Measurements from ENCODE around the gene SUPT3H. TPM values are rescaled to one million over a fixed set of nuclear protein-coding genes. Genes with fewer than 3 reads are reported as not detected.
"Not testable (repeated sequence)": the region's sequence is repeated elsewhere in the genome, so short reads cannot be mapped to it uniquely, and the experiment has no call there.

Gene SUPT3H
- total RNA-seq, 1 experiment from 2014 or later, result 14.8 TPM

DNA sequence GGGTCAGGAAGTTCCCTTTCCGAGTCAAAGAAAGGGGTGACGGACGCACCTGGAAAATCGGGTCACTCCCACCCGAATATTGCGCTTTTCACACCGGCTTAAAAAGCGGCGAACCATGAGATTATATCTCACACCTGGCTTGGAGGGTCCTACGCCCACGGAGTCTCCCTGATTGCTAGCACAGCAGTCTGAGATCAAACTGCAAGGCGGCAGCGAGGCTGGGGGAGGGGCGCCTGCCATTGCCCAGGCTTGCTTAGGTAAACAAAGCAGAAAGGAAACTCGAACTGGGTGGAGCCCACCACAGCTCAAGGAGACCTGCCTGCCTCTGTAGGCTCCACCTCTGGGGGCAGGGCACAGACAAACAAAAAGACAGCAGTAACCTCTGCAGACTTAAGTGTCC, 315.1 kb downstream of the SUPT3H start:
- in situ Hi-C loops (cut with HindIII; ENCODE audit: low pct_unique_long_range_greater_than_20kb, low sequenced_read_pairs), result not testable (repeated sequence)

DNA sequence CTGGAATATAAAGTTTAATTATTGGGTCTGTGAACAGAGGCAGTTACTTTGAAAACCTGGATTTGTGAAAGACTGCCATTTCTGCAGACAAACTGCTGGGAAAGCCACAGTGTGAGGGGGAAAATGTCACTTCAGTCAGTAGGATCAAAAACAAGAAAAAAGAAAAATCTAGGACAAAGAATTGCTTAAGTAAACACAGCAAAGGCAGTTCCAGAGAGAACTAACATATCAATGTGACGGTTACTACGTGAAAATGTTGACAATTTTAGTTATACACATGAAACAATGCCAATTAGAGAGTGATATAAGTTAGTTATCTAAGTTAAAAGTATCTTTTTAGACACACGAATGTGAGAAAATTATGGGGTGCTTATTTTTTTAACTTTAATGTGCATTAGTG, 320.0 kb downstream of the SUPT3H start:
- DNase-seq (ENCODE audit: low read depth), result no peak
- in situ Hi-C loops (cut with HindIII; ENCODE audit: low pct_unique_long_range_greater_than_20kb, low sequenced_read_pairs), result no loop called here

More for the DNA sequence above, 315.1 kb downstream of the SUPT3H start:
- DNase-seq (ENCODE audit: low read depth), result not testable (repeated sequence)

DNA sequence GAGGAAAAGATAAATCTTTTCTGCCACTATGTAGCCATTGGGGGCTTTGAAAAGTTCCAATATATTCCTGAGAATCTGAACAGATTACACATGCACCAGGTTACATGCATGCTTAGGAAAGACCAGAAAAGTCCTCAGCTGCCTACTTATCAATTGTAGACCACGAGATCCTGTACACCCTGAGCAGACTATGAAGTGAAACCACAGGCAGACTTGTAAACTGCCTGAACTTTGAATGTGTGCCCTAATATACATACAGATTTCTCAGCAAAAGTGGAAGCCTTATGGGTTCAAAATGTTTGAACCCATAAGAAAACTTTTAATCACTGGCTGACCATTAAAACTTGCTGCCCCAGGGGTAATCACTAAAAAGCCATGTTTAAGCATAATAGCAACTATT, 323.1 kb downstream of the SUPT3H start:
- no peak for DNase-seq (ENCODE audit: low read depth)
- in situ Hi-C loops (cut with HindIII; ENCODE audit: low pct_unique_long_range_greater_than_20kb, low sequenced_read_pairs), result no loop called here

DNA sequence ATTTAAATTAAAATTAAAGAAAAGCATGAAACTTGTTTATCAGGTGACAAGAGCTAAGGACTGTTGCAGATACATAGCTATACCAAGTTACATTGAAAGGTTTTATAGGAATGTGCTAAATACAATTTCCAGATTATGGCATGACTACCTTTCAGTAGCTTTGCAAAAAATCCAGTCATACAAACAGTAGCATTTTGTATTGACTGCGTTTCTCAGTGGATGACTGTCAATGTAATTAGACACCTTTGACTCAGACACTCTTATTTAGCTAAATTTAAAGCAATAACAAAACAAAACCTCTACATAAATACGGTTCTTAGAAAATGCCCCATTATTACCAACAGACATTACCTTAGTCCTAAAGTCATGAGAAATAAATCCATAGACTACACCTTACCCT, 325.4 kb downstream of the SUPT3H start:
- DNase-seq (ENCODE audit: low read depth), result no peak
- in situ Hi-C loops (cut with HindIII; ENCODE audit: low pct_unique_long_range_greater_than_20kb, low sequenced_read_pairs), result no loop called here

DNA sequence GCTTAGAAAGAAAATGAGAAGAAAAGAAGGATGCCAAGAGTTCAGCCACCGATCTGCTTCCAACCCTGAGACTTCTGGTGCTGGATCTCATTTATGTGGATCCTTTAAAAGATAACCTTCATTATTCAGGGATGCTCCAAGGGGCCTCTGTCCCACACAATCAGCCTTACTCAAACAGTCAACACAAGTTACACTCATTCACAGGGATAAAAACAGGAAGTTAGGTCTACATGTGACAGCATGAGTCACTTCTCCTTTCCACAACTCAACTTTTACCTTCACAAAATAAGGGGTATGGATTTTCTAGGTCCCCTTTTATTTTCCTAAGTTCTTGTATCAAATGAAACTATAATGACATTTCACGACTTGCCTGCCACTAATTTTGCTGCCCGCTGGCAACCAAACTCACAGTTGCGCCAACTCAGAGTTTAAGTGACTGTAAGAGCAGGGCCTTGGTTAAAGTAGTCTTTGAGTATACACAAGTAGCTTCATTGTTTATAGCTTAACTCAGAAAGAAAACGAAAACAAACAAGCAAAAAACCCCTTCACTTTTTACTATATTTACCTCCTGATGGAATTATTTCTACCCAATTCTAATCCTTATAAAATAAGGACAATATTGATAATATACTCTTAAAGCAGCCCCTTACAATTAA, 328.4 kb downstream of the SUPT3H start:
- DNase-seq (ENCODE audit: low read depth), result no peak
- in situ Hi-C loops (cut with HindIII; ENCODE audit: low pct_unique_long_range_greater_than_20kb, low sequenced_read_pairs), result no loop called here

DNA sequence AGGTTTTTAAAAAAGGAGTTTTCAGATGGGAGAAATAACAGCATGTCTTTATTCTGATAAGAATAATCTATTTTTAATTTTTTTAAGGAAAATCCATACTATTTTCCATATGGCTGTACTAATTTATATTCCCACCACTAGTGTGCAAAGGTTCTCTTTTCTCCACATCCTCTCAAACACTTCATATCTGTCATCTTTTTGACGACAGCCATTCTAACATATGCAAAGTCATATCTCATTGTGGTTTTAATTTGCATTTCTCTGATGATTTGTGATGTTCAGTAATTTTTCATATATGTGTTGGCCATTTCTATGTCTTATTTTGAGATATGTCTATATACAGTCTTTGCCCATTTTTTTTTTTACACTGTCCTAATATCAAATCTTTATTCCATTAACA, 330.2 kb downstream of the SUPT3H start:
- in situ Hi-C loops (cut with HindIII; ENCODE audit: low pct_unique_long_range_greater_than_20kb, low sequenced_read_pairs), result no loop called here
- no peak for DNase-seq (ENCODE audit: low read depth)

DNA sequence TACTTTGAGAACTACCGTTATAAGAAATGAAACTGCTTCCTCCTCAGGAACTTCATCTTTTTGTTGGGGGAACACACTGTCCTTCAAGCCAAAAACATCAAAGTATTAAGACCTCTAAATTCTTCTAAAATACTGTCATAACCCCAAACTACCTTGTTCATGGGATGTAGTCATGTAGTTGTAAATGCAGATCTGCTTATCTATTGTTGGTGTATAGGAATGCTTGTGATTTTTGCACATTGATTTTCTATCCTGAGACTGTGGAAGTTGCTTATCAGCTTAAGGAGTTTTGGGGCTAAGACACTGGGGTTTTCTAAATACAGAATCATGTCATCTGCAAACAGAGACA, 332.5 kb downstream of the SUPT3H start:
- no peak for DNase-seq (ENCODE audit: low read depth)
- in situ Hi-C loops (cut with HindIII; ENCODE audit: low pct_unique_long_range_greater_than_20kb, low sequenced_read_pairs), result no loop called here

DNA sequence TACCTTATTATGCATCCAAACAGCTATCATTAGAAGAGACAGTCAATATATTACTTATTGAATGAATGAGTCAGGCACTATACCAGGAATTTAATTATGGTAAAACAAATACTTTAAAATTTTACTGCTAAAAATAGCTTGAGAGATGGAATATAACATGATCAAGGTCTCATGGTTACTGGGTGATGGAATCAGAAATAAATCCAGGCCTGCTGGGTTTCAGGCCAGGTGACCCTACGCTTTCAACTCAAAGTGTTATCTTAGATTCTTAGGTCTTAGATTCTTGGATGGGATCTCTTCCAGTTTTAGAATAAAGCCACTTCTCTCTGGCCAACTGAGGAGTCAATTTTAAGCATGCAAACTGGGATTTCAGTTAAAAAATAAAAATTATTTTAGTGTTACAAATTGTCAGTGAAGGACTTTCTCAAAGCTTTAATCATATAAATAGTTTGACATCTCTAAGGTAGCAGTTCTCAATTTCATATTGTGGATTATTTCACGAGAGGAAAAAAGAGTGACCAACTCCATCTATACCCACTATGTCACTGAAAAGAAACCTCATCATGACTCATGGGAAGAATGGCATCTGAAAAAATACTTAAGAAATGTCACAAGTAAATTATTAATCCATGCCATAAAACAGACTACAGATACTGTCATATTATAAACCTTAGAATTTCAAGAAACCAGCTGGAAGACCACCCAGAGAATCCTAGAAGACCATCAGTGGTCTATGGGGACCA, 333.1 kb downstream of the SUPT3H start:
- in situ Hi-C loops (cut with HindIII; ENCODE audit: low pct_unique_long_range_greater_than_20kb, low sequenced_read_pairs), result no loop called here
- DNase-seq (ENCODE audit: low read depth), result peak; percentile 69

DNA sequence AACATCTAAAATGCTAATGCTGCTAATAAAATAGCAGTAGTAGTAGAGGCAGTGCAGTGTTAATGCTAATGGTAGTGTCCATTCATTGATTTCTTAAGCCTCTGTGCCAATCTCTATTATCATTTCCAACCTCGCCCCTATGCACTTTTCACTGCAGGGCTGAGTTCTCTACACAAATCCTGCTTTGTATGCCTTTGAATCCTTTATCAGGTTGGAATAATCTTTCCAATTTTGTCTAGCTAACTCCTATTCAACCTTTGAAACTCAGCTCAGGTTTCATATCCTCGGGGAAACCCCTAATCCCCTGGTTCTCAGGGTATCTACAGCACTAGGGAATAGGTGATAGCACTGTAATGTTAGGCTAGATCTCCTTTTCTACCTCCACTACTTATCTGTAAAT, 333.6 kb downstream of the SUPT3H start:
- in situ Hi-C loops (cut with HindIII; ENCODE audit: low pct_unique_long_range_greater_than_20kb, low sequenced_read_pairs), result no loop called here
- peak; percentile 39 for DNase-seq (ENCODE audit: low read depth)

DNA sequence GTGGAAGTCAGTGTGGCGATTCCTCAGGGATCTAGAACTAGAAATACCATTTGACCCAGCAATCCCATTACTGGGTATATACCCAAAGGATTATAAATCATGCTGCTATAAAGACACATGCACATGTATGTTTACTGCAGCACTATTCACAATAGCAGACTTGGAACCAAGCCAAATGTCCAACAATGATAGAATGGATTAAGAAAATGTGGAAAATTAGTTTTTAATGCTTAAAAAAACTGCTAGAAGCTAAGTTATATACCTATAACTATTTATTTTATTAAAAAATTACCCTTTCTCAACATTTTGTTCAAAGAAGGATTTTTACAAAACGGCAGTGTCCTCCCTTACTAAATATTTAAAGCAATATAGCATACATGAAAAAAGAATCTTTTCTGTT, 335.1 kb downstream of the SUPT3H start:
- in situ Hi-C loops (cut with HindIII; ENCODE audit: low pct_unique_long_range_greater_than_20kb, low sequenced_read_pairs); DNase-seq (ENCODE audit: low read depth): not testable (repeated sequence)

DNA sequence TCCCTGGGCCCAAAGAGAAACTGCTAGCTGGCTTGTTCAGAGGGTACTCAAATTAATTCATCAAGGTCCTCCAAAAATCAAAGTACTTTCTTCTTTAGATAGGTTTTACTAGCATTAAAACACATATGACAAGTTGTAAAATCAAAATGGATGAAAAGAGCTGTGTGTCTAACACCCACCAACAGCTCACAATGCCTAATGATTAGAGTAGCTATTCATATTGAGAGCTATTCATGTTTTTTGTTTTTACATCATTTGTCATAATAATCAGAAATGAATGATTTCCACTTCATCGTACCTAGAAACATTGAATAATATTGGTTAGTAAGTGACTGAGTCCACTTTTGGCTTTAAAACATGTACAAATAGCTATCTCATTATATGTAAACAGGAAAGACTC, 339.5 kb downstream of the SUPT3H start:
- in situ Hi-C loops (cut with HindIII; ENCODE audit: low pct_unique_long_range_greater_than_20kb, low sequenced_read_pairs), result no loop called here
- no peak for DNase-seq (ENCODE audit: low read depth)

DNA sequence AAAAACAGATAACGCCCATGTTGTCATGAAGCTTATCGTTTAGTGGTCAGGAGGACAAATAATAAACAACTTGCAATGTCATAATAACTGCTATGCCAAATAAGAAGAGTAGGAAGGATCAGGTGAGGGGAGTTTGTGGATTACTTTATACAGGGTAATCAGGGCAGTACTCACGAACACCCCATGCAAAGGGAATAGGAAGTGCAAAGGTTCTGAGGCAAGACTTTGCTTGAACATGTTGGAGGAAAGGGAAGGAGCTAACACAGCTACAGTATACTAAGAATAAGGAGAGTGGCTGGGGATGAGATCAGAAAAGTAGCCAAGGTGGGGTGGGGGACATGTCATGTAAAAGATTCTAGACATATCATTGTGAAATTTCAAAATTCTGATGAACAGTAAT, 341.6 kb downstream of the SUPT3H start:
- DNase-seq (ENCODE audit: low read depth), result no peak
- in situ Hi-C loops (cut with HindIII; ENCODE audit: low pct_unique_long_range_greater_than_20kb, low sequenced_read_pairs), result no loop called here

DNA sequence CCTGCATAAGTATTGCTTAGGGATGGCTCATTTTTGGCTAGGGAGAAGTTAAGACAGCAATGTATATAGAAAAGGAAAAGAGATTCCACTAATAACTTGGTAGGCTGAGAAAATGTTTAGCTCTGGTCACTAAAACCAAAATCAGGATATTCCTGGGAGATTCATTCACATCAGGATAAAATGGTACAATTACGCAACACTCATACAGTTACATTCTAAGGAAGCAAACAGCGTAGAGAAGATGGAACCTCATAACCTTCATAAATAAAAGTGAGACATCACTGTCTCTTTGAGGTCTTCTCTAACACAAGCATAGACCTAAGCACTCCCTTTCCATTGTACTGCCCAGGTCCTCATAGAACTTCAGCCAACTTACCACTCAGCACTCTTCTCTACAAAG, 345.3 kb downstream of the SUPT3H start:
- in situ Hi-C loops (cut with HindIII; ENCODE audit: low pct_unique_long_range_greater_than_20kb, low sequenced_read_pairs), result no loop called here
- DNase-seq (ENCODE audit: low read depth), result no peak

DNA sequence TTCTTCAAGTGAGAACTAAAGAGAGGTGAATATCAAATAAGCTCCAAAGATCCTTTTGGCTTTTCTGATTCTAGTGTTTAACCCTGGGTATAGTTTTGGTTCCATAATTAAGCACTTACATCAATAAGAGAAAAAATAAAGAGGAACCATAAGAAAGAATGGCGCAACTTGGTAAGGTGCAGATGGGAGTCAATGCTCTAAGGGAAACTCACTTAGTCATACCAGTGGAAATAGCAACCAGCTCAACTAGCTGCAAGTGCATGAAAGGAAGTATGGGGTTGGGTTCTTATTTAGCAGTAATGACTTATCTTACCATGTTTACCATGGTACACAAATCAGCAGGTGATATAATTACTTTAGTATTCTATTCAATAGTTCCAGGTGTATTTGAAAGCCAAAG, 346.1 kb downstream of the SUPT3H start:
- no peak for DNase-seq (ENCODE audit: low read depth)
- in situ Hi-C loops (cut with HindIII; ENCODE audit: low pct_unique_long_range_greater_than_20kb, low sequenced_read_pairs), result no loop called here

DNA sequence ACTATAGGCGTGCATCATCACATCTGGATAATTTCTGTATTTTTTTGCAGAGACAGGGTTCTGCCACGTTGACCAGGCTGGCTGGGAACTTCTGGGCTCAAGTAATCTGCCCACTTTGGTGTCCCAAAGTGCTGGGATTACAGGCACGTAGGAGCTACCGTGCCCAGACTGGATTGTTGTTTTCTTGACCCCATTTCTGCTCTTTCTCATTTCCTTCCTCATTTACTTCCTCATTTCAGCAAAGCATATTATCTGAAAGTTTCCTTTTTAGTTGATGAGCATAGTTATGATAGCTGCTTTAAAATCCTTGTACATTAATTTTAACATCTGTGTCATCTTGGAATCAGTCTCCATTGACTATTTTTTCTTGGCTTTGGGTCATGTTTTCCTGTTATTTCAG, 350.6 kb downstream of the SUPT3H start:
- in situ Hi-C loops (cut with HindIII; ENCODE audit: low pct_unique_long_range_greater_than_20kb, low sequenced_read_pairs), result no loop called here
- no peak for DNase-seq (ENCODE audit: low read depth)

DNA sequence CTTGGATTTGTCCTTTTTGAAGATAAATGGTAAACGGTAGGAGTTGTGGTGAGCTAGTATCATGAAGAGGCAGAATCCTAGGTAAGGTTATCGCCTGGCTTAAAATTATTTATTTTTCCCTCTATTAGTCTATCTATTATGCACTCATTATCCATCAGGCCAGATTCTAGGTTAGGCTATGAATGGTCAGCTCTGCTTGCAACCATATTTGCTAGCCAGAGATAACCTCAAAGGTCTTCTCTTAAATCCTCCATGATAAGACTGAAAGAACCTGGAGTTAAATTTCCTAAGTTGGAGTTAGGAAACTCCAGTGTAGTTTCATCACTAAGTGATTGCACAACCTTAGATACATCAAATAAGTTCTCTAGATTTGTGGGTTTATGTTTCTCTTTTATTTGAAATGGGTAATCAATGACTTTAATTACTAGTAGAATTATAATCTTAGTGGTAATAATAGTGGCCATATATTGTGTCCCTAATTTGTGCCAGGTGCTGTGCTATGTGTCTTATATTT, 351.7 kb downstream of the SUPT3H start:
- in situ Hi-C loops (cut with HindIII; ENCODE audit: low pct_unique_long_range_greater_than_20kb, low sequenced_read_pairs), result no loop called here
- DNase-seq (ENCODE audit: low read depth), result no peak

DNA sequence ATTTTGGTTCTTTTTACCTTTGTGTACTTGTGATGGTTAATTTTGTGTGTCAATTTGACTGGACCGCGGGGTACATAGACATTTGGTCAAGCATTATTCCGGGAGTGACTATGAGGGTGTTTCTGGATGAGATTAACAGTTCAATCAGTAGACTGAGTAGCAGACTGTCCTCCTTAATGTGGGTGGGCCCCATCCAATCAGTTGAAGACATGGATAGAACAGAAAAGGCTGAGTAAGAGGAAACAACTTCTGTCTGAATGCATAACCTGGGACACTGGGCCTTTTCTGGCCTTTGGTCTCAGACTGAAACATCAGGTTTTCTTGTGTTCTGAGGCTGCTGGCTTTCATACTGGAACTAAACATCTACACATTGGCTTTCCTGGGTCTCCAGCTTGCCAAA, 353.1 kb downstream of the SUPT3H start:
- DNase-seq (ENCODE audit: low read depth), result no peak
- in situ Hi-C loops (cut with HindIII; ENCODE audit: low pct_unique_long_range_greater_than_20kb, low sequenced_read_pairs), result no loop called here

DNA sequence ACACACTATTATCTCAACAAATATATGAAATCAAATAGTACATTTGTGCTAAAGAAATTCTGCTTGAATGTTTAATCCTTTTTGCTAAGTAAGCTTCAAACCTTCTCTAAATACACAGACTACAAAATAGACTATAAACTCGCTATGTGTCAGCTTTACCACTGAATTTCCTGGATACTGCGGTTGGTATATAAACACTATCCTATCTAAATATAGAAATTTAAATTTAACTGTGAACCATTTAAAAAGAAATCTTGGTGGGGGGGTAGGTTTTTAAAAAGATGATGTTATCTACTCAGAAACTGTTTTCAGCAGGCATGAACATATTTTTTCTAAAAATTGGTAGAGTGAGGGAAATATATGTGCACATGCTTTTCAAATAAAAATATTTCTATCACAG, 356.1 kb downstream of the SUPT3H start:
- in situ Hi-C loops (cut with HindIII; ENCODE audit: low pct_unique_long_range_greater_than_20kb, low sequenced_read_pairs), result no loop called here
- no peak for DNase-seq (ENCODE audit: low read depth)

DNA sequence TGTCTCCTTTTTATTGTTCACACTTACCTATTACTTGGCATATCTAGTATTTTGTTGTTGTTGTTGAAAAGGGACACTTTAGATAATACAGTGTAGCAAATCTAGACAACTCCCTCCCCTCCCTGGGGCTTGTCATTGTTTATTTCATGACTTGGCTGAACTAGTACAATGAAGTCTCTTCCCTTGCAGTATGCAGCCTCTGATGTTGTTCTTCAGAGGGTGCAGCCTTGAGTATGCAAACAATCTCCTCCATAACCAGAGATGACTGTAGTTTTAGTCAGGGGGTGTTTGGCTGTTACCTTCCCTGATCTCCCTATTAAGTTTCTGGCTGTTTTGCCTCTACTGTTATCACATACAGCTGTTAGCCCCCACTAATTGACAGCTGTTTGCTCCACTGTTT, 365.0 kb downstream of the SUPT3H start:
- DNase-seq (ENCODE audit: low read depth), result no peak
- in situ Hi-C loops (cut with HindIII; ENCODE audit: low pct_unique_long_range_greater_than_20kb, low sequenced_read_pairs), result no loop called here

DNA sequence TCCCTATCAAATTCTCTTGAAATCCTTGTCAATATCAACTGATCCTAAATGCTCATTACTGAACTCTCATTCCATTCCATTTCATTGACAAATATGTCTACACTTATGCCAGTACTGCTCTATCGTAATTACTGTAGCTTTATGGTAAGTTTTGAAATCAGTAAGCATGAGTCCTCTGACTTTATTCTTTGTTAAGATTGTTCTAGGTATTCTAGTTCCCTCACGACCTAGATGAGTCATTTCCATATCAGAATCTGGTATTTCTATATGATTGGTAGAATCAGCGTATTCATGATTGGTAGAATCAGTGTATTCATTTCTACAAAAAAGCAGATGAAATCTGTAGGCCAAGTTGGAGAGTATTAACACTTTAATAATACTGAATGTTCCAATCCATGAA, 368.2 kb downstream of the SUPT3H start:
- in situ Hi-C loops (cut with HindIII; ENCODE audit: low pct_unique_long_range_greater_than_20kb, low sequenced_read_pairs), result no loop called here
- DNase-seq (ENCODE audit: low read depth), result no peak

Measured in Caki2 (cell line).